NCI-H1092 (cell line): ENCODE data around the gene BEGAIN.

Experiments
- DNase-seq: peaks from one replicate; lab custom pipeline; 2025; lab: John Stamatoyannopoulos, UW

Gene BEGAIN, protein sequence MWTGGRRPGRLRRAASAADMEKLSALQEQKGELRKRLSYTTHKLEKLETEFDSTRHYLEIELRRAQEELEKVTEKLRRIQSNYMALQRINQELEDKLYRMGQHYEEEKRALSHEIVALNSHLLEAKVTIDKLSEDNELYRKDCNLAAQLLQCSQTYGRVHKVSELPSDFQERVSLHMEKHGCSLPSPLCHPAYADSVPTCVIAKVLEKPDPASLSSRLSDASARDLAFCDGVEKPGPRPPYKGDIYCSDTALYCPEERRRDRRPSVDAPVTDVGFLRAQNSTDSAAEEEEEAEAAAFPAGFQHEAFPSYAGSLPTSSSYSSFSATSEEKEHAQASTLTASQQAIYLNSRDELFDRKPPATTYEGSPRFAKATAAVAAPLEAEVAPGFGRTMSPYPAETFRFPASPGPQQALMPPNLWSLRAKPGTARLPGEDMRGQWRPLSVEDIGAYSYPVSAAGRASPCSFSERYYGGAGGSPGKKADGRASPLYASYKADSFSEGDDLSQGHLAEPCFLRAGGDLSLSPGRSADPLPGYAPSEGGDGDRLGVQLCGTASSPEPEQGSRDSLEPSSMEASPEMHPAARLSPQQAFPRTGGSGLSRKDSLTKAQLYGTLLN

DNA sequence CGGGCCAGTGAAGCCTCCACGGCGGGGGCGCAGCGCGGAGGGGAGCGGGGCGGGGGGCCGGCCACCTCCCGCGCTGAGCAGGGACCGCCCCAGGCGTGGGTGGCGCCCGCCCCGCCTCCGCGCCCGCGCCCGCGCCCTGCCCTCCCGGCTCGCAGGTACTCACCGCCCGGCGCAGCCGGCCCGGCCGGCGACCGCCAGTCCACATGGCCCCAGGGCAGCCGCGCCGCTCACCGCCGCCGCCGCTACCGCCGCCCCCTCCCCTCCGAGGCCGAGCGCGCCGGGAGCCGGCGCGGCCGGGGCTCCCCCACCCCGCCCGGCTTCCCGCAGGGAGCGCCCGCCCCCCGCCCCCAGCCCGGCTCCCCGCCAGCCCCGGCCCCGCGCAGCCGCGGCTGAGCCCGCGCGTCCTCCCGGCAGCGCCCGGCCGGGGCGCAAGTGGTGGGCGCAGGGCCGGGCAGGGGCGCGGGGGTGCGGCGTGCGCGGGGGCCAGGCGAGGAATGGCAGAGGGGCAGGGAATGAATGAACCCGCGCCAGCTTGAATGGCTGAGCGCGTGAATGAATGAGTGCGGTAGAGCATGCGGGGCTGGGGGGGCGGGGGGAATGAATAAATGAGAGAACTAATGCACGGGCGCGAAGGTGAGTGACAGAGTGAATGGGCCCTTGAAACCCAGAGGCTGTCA lies at the start of gene BEGAIN:
Gene BEGAIN, minus strand, starts transcription at position 332 of the 677 bp plus-strand sequence. Its CDS starts 127 bp downstream, at position 205.
- DNase-seq = no peak

DNA sequence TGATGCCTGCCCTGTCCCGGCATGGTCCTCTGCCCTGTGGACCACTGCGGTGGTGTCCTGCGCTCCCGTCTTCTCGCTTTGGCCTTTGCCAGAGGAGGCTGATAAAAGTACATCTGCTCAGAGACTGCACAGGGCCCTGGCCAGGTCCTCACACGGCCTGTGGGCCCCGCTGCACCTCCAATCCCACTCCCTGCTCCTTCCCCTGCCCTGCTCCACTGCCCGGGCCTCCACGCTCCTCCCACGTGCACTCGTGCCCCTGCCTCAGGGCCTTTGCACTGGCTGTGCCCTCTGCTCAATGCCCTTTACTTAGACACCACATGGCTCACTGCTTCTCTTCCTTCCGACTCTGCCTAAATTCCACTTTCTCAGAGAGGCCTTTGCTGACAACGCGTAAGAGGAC lies 49.3 kb upstream of the BEGAIN start:
- no peak for DNase-seq

DNA sequence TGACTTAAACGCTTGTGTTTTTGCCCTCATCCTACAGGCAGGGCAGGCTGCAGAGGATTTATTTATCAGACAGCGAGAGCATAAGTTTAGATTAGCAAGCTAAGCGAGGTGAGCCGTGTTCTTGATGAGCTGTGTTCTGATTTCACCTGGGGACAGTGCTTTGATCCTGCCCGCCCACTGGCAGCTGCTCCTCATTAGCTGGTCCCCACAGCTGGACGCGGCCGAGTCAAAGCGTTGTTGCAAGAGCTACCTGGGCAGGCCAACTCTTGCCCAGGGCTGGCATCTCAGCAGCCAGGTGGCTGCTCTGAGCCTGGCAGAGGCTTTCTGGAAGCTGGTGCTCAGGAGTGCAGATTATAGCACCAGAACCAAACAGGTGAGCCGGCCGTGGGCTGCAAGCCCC lies 46.8 kb upstream of the BEGAIN start:
- DNase-seq = no peak

DNA sequence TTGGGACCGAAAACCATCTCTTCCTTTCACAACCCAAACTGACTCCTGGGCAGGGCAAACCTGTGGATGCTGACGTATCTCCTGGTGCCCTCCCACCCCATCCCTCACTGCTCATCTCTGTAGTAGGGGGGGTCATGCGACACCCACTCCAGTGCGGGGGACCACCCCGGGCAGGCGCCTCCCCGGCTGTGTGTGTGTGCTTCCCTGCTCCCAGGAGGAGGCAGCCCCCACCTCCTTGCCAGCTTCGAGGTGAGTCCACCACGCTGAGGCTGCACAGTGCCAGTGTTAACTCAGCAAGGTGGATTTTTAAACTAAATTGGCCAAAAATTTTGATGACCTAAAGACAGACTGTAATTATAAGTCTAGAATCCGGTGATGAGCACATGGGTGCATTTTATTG lies 46.2 kb upstream of the BEGAIN start:
- DNase-seq = no peak

DNA sequence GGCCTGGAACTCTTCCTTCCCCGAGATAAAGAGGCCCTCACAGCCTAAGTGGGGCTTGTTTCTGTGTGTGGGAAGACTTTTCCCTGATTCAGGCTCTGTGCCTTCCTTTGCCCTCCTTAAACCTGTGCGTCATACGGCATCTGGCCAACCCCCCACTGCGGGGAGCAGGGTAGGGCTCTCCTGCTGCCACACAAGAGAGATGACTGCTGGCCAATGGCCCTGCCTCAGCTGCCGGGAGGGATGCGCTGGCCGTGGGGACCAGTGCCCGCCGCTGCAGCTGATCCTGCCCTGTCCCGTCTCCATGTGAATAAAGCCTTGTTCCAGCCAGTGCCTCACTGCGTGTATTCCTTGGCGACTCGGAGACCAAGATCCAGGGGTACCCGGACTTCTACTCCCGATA lies 42.5 kb upstream of the BEGAIN start:
- DNase-seq = peak; percentile 28

DNA sequence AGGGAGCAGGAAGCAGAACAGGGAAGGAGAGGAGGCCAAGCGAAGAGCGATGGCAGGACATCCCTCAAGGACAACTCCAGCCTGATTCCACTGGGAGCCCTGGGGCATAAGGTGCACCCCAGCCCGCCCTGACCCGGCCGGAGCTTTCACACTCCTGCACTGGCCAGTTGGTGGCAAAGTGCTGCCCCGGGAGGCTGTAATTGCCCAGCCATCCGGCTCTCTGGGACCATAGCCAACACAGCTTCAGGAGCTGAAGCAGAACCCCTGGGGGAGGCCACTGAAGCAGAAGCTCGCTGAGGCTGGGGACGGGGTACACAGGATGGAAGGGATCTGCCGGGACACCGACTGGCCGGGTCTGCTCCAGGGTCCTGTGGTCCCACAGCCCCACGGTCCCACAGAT lies 41.9 kb upstream of the BEGAIN start:
- no peak for DNase-seq

DNA sequence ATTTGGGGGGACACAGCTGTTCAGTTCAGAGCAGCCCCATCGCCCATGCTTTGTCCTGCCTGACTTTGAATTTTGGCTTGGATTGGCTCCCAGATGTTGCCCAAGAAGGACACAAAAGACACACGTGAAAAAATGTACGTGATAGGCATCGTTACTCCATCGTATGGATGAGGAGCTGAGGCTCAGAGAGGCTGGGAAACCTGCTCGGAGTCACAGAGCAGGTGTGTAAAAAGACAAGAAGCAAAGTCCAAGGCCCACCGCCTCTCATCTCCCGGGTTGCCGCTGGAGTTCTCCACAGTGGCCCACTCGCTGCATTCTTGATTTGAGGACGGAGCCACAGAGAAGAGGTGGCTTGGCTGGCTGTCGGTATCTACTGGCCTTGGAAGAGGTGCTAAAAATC lies 41.0 kb upstream of the BEGAIN start:
- DNase-seq = no peak

DNA sequence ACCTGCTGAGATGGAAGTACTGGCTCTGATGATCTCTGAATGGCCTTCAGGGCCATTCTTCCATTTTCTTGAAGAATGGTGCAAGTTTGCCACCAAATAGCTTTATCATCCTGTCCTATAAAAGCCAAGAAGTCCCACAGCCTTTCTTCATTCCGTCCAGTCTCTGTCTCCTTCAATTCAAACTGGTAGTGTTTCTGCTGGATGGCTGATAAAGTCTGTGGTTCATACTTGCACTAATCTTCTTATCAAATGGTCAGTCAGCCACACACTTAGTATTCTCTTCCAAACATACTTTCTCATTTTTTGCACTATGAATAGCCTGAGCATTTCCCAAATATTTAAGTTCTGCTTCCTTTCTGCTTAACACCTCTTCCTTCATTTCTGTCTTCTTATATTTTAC lies 39.4 kb upstream of the BEGAIN start:
- DNase-seq = no peak

DNA sequence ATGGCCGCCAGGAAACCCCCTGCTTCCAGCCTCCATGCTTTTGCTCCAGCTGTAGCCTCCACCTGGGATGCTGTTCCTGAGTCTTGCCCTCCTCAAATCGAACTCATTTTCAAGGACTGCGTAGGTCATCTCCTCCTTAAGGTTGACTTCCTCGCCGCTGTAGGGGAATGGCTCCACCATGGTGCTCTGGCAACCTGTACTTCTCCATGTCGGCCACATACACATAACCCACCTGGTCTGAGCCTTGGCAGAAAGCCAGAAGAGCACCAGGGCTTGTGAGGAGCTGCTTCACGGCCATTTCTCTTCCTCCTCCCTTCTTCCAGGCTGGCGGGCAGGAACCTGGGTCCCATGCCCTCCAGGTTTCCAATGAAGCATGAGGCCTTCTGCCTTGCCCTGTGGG lies 36.7 kb upstream of the BEGAIN start:
- DNase-seq = no peak

DNA sequence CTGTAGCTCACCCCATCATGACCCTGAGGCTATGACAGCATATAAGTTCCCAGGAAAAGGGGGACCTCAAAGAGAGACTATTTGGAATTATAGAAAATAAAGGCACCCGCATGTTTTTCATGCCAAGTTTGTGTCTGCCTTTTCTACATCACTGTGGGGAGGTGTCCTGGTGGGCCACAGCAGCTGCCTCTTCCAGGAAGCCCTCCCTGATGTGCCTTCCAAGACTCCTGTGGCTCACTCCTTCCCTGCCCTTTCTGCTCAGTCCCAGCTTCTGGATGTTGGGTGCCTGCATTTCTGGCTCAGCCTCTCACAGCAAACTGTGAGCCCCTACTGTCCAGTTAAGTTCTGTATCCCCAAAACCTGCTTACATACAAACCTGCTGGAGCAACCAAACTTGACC lies 36.3 kb upstream of the BEGAIN start:
- DNase-seq = no peak

DNA sequence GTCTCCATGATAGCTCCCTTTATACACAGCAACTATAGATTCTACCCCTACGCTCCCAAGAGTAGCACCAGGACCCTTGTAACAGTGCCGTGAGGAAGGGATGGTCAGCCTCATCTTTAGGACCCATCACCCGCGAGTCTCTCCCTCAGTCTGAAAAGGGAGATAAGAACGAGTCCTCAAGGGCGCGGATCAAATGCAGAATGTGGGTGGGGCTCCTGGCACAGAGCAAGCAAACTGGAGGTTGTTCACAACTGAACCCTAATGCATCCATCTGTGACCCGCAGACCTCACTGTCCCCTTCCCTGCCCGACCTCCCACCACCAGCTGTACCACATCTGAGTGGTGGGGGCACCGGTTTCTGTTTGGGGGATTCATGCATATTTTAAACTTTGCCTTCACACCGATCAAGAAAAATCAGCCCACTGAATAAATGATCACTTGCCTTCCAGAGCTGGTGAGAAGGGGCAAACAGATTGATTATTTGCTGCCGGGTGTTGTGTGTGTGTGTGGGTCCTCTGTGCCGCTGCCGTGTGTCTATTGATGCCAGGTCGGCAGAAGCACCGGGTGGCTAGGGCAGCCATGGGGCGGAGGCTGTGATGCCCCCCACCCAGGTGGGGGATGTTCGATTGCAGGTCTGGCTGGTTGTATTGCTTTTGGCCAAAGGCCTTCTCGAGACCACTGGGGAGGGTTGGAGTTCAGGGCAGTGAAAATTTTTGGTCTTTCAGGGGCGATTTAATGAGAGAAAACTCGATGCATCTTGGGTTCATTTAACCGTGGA lies 35.7 kb upstream of the BEGAIN start:
- DNase-seq = no peak

DNA sequence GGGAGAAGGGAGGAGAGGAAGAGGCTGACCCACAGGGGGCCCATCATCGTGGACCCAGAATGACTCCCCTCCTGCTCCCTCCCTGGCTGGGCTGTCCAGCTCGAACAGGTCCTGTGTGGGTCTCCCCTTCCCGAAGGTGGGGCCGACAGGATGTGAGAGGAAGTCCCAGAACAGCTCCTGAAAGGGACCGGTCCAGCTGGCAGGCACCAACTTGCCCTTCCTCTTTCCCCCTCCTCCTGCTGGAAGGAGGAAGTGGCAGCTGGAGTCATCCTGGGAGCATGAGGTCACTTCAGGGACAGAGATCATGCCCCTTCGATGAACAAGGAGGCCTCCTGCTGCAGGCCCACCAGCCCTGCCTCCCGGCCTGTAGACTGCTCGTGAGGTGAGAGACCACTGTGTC lies 35.0 kb upstream of the BEGAIN start:
- no peak for DNase-seq

DNA sequence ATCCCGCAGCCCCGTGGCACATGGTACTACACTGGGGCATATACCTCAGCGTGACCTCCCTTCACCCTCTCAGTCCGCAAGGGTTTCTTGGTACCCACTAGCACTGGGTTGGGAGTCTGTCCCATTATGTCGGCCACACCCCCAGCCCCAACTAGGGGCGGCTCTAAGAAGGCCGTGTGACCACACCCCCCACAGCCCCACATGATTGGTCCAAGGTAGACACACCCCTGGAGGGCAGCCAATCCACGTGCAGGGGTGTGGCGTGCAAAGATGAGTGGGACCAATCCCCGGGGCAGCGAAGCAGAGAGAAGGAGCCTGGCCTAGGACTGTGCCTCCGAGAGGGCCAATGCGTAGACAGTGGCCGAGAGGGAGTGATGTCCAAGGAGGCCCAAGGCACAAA lies 34.6 kb upstream of the BEGAIN start:
- no peak for DNase-seq

DNA sequence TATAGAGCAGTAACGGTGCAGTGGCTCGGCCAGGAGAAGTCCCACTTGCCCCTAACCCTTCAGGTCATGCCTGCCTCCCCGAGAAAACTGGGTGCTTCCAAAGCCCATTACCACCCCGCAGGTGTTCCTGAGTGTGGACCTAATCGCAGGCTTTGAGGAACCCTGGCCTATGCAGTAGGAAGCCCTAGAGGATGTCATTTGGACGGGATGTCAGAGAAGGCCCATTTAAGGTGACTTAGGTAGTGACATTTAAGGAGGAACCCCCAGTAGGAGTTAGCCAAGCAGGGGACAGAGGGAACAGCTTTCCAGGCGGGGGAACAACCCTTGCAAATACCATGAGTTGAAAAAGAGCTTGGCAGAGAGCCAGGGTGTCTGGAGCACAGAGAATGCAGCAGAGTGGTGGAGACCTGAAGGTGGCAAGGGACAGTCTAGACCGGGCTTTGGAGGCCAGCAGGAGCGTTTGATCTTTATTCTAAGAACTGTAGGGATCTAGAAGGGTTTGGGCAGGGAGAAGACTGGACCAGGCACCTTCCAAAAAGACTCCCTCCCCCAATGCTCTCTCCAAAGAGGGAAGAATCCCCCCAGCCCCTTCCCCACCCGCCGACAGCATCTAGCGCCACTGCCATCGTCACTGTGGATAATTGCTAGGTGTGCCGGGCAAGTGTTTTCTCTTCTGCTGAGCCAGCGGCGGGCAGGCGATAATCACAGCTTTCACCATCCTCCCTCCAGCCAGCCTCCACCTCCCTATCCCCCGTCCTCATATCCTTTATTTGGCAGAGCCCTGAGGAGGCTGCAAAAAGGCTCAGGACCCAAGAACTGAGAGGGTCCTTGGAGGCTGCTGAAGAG lies 33.3 kb upstream of the BEGAIN start:
- no peak for DNase-seq

DNA sequence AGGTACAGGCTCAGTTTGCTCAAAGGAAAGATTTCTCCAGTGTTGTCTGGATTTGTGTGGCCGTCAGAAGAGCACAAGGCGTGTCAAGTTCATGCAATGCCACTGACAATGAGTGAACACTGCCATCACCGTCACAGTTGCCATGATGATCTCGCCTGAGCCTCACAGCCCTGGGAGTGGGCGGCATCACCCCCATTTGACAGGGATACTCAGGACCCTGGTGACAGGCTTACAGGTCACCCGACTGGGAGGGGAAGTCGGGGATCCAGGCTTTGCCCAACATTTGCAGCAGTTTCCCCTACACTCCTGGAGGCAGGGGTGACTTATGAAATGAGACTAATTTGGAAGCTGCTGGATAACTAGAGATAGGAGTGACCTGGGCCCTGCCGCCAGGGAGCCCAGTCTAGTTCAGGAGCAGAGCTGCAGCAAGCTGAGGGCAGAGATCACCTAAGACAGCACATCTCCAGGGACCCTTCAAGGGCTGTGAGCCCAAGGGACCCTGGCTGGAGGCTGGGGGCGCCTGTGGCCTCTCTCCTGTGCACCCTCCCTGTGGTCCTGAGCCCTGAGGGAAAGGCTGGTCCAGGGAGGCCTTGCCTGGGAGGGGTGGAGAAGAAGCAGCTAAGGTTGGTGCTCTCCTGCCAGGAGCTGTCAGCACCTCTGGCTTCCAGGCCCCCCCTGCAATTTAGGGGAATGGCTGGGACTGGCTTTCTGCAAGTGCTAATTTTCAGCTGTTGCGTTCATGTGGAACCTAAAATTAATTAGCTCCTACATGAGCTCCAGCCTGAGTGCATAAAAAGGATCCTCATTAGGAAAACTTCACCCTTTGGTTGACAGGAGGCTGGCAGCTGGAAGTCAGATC lies 32.4 kb upstream of the BEGAIN start:
- DNase-seq = no peak

DNA sequence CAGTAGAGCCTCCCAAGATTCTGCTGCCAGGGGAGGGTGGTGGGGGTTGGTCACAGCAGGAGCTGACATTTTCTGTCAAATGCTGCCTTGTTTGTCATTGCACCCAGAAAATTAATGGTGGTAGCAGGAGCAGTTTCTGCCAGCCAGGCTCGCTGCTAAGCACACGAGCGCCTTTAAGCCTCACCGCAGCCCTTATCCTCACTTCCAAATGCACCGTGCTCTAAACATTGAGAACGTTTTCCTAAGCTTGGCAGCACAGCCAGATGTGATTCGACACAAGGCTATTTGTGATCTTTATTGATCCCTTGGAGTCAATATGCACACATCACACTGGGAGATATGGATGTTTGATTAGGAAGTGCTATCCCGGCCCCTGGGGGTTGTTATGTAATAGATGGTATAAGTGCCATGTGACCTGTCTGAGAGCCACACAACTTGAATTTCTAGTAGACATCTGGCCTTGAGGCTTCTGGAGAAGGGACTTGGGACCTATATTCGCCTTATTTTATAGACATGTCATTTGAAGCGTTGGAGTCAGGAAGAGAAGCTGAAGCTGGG lies 31.6 kb upstream of the BEGAIN start:
- no peak for DNase-seq

DNA sequence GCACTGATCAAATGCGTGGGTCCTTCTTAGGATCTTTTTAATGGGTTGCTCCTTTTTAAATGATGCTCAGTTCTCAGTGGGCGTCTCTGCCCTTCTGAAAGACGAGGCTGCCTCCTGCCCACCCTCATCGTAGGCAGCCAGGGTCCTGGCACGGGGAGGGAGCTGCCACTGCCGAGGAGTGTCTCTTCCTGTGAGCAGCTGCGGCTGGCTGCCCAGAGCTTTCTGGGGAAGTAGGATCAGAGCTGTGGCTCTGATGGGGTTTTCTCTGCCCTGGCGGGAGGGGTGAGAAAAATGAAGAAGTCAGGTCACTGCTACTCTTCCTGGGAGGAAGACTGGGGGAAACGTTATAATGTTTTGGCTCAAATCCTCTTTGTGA lies 31.1 kb upstream of the BEGAIN start:
- no peak for DNase-seq

DNA sequence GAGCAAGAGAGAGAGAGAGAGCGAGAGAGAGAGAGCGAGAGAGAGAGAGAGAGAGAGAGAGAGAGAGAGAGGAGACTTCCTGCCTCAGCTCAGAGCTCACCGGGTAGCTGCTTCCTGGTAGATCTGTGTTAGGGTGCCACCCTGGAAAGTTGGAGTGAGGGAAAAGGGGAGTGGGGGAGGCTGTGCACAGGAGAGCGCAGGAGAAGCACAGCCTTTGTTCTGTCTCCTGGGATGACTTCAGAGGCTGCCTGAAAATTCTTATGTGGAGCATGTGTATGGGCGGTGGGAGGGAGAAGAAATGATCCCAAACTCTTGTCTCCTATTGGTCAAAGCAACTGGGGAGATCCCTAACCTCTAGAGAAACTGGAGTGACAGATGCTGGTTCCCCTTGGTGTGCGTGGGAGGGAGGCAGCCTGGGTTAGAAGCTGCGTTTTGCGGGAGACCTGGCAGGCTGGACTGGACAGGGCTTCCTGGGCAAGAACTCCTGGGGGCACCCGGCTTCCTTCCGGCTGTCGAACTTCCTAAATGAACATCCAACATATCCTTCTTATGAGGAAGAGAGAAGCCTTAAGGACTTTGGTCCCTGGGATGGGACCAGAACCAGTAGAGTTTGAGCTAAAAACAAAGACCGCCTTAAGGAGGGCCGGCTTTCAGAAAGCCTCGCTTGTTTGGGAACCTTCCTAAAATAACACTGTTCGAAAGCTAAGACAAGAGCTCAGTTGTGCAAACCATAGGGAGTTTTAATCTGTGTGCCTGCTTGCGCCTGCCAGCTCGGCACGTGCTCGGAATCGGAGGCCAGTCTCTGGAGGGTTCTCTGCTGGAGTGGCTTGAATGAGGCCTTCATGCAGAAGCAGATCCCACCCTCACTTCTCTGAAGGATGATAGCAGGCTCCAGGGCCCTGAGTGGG lies 30.4 kb upstream of the BEGAIN start:
- DNase-seq = no peak

DNA sequence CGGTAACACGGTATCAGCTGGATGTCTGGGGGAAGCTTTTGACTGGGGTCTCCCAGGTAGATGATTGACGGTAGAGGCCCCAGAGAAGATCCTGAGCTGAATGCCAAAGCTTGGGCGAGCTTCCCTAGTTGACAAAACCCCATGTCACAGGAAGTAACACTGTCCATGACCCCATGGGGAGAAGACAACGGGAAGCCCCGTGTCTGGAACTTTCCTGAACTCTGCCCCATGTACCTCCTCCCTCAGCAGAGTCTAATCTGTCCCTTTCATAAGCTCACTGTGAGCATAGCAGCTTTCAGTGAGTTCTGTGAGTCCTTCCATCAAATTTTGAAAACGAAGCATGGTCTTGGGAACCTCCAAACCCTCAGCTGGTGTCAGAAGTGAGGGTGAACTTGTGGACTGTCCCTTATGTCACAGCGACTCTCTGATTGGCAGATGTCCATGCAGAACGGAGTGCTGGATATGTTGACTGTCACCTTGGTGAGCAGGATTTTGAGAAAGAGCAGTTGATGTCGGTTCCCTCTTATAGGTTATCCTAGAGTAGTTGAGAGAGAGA lies 29.7 kb upstream of the BEGAIN start:
- DNase-seq = no peak
